Esophagus (tissue), 2 donors: ENCODE results near the gene RBM23. TPM values are rescaled to one million over a fixed set of nuclear protein-coding genes. Genes with fewer than 3 reads are reported as not detected.
A peak's percentile ranks its signal among the peaks of the same experiment; 100 is the strongest.

ENCODE experiments used
- H3K27ac ChIP-seq, 2 donors: one replicate each; pipeline ENCODE4 v1.5.1; 2013; ENCODE audit warnings: low read depth in 2 of 2, mild to moderate bottlenecking in 2 of 2, inconsistent platforms in 1 of 2, low read length in 1 of 2, moderate library complexity in 1 of 2
- H3K27me3 ChIP-seq, 2 donors: one replicate each; pipeline ENCODE4 v1.6.1; 2013; ENCODE audit warnings: low read length in 2 of 2, control low read depth in 1 of 2, mild to moderate bottlenecking in 1 of 2; ENCODE audit not compliant: insufficient read depth in 2 of 2, control insufficient read depth in 1 of 2
- H3K36me3 ChIP-seq, 2 donors: one replicate each; pipeline ENCODE4 v1.6.1; 2013; ENCODE audit warnings: low read length in 1 of 2; ENCODE audit not compliant: control insufficient read depth in 2 of 2, insufficient read depth in 2 of 2
- H3K4me1 ChIP-seq, 2 donors: one replicate each; pipeline ENCODE4 v1.6.1; 2013; ENCODE audit warnings: low read length in 1 of 2; ENCODE audit not compliant: control insufficient read depth in 2 of 2, insufficient read depth in 2 of 2
- H3K4me3 ChIP-seq, 2 donors: one replicate each; pipeline ENCODE4 v1.5.1; 2013; ENCODE audit warnings: low read length in 2 of 2, mild to moderate bottlenecking in 2 of 2, low read depth in 1 of 2, moderate library complexity in 1 of 2
- H3K9me3 ChIP-seq, 2 donors: one replicate each; pipeline ENCODE4 v1.6.1; 2013; ENCODE audit warnings: mild to moderate bottlenecking in 2 of 2, low read depth in 1 of 2, low read length in 1 of 2, moderate library complexity in 1 of 2; ENCODE audit not compliant: control insufficient read depth in 2 of 2, insufficient read depth in 1 of 2
- WGBS, 2 donors: extraction: QIAGEN DNeasy Blood & Tissue Kit; methylation state at CpG; one replicate each; pipeline ENCODE4 v1.1.7; 2013; 5-methylcytosine and 5-hydroxymethylcytosine counted together
- polyA plus RNA-seq, 2 donors: library from polyadenylated mRNA; stranded (reverse); fragments of 200-250 nt; gene quantifications; one replicate each; pipeline ENCODE4 v1.2.3, GENCODE V29; 2013
- donor health status: healthy with polysubstance abuse.
- donor health status: Bipolar disorder and iron deficiency.

The RBM23 gene
- polyA plus RNA-seq, 2 donors, result 21.2 to 35.8 TPM

DNA sequence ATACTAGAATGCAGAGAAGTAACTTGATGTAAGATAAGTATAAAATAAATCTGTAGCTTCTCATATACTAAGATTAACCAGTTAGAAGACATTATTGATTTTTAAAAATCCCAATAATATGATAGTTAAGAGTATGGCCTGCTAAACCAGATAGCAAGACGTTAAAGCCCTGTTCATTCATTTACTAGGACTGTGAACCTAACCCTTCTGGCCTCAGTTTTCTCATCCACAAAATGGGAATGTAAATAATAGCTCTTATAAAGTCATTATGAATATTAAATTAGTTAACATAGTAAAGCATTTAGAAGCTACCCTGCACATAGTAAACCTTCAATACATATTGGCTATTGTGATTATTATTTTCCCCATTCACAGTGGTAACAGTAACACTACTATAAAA is 16.2 kb upstream of the RBM23 start:
- no peak overlapping the region for H3K27ac ChIP-seq
- WGBS, 2 donors, result 71 to 95% methylated on average over 1 of the region's 1 CpG

DNA sequence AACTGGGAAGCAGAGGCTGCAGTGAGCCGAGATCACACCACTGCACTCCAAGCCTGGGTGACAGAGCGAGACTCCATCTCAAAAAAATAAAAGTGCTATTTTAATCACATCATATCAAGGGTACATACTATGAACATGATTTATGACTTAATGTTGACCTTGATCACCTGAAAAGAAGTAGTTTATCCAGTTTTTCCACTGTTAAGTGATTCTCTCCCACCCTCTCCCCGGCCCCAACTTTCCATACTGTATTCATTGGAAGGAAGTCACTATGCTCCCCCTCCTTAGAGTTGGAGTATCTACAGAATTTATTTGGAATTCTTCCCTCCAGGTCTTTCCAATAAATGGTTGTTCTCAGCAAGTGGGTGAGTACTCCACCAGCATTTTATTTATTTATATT is 13.2 kb upstream of the RBM23 start:
- Histone ChIP-seq H3K27ac (no peak overlapping the region), H3K4me3 (no peak overlapping the region), H3K36me3 (peaks cover 0 to 2% of the 10 kb centered on the region in 2 donors), H3K27me3 (no peaks in the 10 kb centered on the region), H3K9me3 (no peaks in the 10 kb centered on the region), H3K4me1 (no peaks in the 10 kb centered on the region)
- 50 to 76% methylated on average over 2 to 3 of the region's 3 CpGs for WGBS, 2 donors

More for the DNA sequence above, 16.2 kb upstream of the RBM23 start:
- Histone ChIP-seq H3K4me1 (no peaks in the 10 kb centered on the region), H3K9me3 (no peaks in the 10 kb centered on the region), H3K36me3 (no peaks in the 10 kb centered on the region), H3K27me3 (no peaks in the 10 kb centered on the region), H3K4me3 (no peak overlapping the region)

DNA sequence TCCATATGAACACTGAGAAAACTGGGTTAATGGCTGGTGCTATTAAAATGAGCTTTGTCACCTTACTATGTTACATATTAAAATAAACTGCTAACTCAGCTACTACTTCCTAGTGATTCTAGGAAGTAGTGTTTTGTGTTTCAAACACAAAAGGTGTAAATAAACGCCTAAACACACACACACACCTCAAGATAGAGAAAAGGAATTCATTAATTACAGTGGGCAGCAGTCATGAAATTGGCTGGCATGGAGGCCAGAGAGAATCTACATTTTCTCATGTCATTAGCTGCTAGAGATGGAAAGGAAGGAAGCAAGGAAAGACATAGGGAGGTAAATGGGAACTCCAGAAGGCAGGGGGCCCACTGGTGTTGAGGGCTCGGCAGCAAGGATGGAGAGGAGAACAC is 11.0 kb upstream of the RBM23 start:
- Histone ChIP-seq H3K36me3 (peaks cover 0 to 2% of the 10 kb centered on the region in 2 donors), H3K9me3 (no peaks in the 10 kb centered on the region), H3K4me3 (peak overlapping the region; percentile 7 to 40), H3K27ac (peak overlapping the region; percentile 70 to 97), H3K27me3 (no peaks in the 10 kb centered on the region), H3K4me1 (no peaks in the 10 kb centered on the region)
- 2 to 4% methylated on average over 2 of the region's 2 CpGs for WGBS, 2 donors

DNA sequence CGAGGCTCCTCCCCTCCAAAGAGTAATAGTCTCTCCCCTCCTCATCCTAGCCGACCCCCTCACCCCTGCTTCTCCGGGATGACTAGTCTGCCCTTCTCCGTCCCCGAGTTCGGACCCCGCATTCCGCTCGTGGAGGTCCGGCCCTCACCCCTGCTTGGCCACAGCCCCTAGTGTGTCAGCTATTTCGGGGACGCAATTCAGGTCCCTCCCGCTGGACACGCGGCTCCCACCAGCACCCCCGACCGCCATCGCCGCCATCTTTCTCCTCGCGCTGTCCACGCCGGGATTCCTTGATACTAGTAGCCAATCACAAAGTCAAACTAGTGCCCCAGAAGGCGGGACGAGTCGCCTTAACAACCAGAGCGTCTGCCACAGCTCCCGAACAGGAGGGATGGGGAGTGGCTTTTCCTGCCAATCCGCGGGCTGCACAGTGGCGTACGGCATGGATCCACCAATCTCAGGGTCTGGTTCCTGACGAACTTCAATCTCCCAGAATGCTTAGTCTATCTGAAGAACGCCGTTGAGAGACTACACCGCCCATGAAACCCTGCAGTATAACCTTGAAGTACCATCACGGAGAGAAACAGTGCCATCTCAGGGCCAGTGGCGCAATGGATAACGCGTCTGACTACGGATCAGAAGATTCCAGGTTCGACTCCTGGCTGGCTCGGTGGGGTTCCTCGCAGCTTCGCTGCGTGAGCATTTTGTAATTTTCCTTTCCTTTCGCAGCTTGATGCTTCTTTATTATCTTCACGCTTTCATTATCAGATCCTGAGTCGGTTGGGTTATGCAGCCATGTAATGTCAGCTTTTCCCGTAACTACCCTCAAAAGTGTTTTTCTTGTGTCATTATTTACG is 10.4 kb upstream of the RBM23 start, which contains the start of gene PRMT5:
TSS of gene PRMT5 (minus strand) at position 273 of the 857 bp plus-strand sequence. CDS start at position 258, 15 bp downstream.
- H3K4me3 ChIP-seq, result peak within 1 kb of the TSS; percentile 94 to 98
- peak within 1 kb of the TSS; percentile 94 to 99 for H3K27ac ChIP-seq
- H3K27me3 ChIP-seq, result no peaks in the 10 kb centered on the region
- H3K9me3 ChIP-seq, result no peaks in the 10 kb centered on the region
- H3K4me1 ChIP-seq, result no peaks in the 10 kb centered on the region
- 0% methylated on average over 51 of the region's 51 CpGs for WGBS, 2 donors
- peaks cover 1 to 6% of the 10 kb centered on the region in 2 donors for H3K36me3 ChIP-seq

DNA sequence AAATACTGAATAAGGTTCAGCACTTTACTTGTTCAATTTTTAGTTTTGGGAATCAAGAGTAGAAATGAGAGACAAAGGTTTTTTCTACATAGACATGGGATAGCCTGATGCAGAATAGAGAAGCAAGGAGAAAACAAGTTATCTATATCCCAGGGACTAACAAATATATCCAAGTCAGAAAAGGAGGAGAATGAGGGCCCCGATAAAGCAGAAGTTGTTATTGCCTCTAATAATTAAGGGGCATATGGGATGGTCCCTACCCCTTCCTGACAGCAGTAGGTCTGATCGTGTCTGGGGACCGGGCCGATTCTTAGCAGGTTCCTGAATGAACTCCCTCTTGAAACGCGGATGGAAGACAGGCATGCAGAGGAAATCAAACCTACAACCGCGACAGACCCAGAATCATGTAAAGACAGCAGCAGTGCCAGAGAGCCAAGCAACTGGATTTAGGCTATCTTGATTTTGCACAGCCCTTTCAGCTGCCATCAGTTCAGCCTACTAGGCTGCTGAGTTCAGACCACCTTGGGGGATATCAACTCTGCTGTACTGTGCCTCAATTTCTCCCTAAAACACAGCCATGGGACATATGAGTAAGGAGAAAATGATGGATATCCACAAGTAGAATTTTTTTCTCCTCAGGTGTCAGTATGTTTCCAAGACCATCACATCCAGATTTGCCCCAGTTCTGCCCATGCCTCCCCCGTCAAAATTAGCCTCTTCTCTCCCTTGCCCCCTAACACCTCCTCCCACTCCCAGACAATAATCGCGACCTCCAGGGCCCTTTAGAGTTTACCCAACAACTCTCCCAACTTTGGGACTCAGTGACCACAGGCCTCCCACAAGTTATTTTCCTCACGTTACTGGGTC is 9.5 kb upstream of the RBM23 start:
- 12 to 14% methylated on average over 12 of the region's 12 CpGs for WGBS, 2 donors
- Histone ChIP-seq H3K27ac (peak overlapping the region; percentile 94 to 99), H3K4me3 (peak overlapping the region; percentile 94 to 98), H3K4me1 (no peaks in the 10 kb centered on the region), H3K9me3 (no peaks in the 10 kb centered on the region), H3K36me3 (peaks cover 8 to 13% of the 10 kb centered on the region in 2 donors), H3K27me3 (no peaks in the 10 kb centered on the region)

DNA sequence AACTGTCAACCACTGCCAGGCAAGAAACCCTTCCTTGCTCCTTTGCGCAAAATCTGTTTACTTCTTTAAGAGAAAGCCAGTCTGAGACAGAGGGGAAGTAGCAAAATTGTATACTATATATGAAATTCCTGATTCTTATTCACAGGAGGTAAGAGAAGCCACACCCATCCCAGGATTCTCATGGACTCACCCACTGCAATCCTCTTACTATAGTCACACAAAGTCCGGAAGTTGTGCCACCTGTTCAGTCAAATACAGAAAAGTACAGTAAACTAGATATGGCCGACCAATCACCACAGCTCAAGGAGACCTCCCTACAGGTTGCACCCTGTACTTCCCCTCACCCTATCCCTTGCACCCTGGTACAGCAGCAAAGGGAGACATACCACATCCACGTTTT is 7.4 kb upstream of the RBM23 start:
- WGBS, 2 donors, result 67 to 79% methylated on average over 4 of the region's 4 CpGs
- Histone ChIP-seq H3K4me3 (no peak overlapping the region), H3K27ac (peak overlapping the region; percentile 38 to 74), H3K4me1 (no peaks in the 10 kb centered on the region), H3K9me3 (no peaks in the 10 kb centered on the region), H3K27me3 (no peaks in the 10 kb centered on the region), H3K36me3 (peaks cover 14 to 16% of the 10 kb centered on the region in 2 donors)

DNA sequence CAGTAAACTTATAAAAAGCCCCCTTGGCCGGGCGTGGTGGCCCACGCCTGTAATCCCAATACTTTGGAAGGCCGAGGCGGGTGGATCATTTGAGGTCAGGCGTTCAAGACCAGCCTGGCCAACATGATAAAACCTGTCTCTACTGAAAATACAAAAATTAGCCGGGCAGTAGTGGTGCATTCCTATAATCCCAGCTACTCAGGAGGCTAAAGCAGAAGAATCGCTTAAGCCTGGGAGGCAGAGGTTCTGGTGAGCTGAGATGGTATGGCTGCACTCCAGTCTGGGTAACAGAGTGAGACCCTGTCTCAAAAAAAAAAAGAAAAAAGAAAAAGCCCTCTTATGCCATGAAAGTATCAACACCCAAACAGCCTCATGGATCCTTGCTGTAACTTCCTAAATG is 6.6 kb upstream of the RBM23 start:
- H3K4me3 ChIP-seq, result no peak overlapping the region
- peaks cover 14 to 20% of the 10 kb centered on the region in 2 donors for H3K36me3 ChIP-seq
- H3K9me3 ChIP-seq, result no peaks in the 10 kb centered on the region
- no peaks in the 10 kb centered on the region for H3K27me3 ChIP-seq
- H3K27ac ChIP-seq, result no peak overlapping the region
- no peaks in the 10 kb centered on the region for H3K4me1 ChIP-seq
- 91 to 97% methylated on average over 8 of the region's 8 CpGs for WGBS, 2 donors

DNA sequence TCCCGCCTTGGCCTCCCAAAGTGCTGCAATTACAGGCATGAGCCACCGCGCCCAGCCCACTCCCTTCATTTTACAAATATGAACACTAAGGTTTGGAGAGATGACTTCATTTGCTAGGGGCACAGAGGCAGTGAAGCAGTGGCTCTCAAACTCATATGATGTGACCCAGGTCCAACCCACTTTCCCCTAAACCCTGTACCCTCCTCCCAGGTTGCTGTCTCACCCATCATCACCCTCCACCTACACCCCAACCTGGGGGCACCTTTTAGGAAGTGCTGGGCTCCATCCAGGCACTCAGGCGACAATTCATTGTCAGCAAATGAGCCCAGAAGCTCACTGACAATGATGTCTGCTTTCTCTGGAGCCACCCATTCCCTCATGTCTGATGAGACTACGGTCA is 4.8 kb upstream of the RBM23 start:
- Histone ChIP-seq H3K27ac (no peak overlapping the region), H3K36me3 (peaks cover 14 to 20% of the 10 kb centered on the region in 2 donors), H3K27me3 (no peaks in the 10 kb centered on the region), H3K9me3 (no peaks in the 10 kb centered on the region), H3K4me1 (no peaks in the 10 kb centered on the region), H3K4me3 (no peak overlapping the region)
- WGBS, 2 donors, result 97 to 98% methylated on average over 5 of the region's 5 CpGs

DNA sequence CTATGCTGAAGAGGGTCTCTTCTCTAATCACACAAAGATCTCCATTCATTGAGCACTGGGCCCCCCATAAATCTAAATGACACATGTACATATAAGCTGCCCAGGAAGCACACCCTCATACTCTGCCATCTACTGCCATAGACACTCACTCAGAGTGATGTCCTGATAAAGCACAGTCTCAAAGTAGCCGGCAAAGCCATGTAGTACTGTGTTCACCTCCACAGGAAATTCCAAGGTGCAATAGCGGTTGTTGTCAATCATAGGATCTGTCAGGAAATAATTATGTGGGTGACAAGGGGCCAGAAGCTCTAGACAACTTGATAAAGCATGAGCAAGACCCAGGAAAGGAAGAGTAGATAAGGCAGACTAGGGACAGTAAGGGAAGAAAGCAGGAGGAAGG is 3.3 kb upstream of the RBM23 start:
- no peaks in the 10 kb centered on the region for H3K27me3 ChIP-seq
- peaks cover 0 to 4% of the 10 kb centered on the region in 2 donors for H3K4me1 ChIP-seq
- H3K9me3 ChIP-seq, result no peaks in the 10 kb centered on the region
- H3K4me3 ChIP-seq, result no peak overlapping the region
- H3K36me3 ChIP-seq, result peaks cover 14 to 19% of the 10 kb centered on the region in 2 donors
- no peak overlapping the region for H3K27ac ChIP-seq
- WGBS, 2 donors, result 86 to 95% methylated on average over 2 of the region's 2 CpGs
